HG03565 (cell line): ENCODE data around the gene HNRNPCL2.
"Not testable (repeated sequence)": the region's sequence is repeated elsewhere in the genome, so short reads cannot be mapped to it uniquely, and the experiment has no call there.

ENCODE experiments used
- ATAC-seq: cut with Tn5 transposase; IDR thresholded peaks from one replicate; pipeline ENCODE4 v1.9.1; 2021; ENCODE audit warnings: mild to moderate bottlenecking, moderate library complexity; ENCODE audit not compliant: unreplicated experiment

HNRNPCL2 gene

DNA sequence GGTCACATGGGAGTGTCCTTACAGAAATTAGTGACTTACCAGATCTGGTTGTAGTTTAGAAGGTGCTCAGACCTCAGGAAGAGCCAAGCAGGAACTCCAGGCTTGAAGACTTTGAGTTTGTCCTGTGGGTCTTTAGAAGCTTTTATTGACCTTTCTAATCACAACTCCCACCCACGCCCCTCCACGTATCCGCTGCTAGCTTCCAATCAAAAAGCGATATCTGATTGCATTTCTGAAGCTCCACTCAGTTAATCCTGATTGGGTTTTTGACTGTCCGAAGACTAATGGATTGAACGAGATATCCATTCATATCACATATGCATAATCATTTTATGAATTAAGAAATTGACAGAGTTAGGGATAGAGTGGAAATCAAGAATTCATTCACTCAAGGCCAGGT is at the start of gene HNRNPCL2:
HNRNPCL2 (minus strand) TSS at position 101 of the 400 bp plus-strand sequence. CDS start 454 bp downstream, outside the sequence.
- not testable (repeated sequence) for ATAC-seq

DNA sequence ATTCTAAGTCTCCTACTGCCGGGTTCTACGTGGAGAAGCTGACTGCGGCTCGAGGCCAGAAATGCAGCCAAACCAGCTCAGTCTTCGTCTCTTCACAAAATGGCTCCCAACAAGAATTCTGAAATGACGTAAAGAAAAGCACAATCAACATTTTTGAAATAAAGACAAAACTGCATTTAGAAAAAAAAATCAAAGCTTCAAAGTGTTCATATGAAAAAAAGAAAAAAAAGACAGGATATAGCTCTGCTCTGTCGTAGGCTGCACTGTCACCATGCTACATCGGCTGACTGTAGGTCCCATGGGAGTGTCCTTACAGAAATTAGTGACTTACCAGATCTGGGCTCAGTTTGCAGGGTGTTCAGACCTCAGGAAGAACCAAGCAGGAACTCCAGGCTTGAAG is 48.9 kb upstream of the HNRNPCL2 start, which contains the start of gene HNRNPCL4:
HNRNPCL4 (minus strand) TSS at position 101 of the 400 bp plus-strand sequence. CDS start 164 bp downstream, outside the sequence.
- not testable (repeated sequence) for ATAC-seq

DNA sequence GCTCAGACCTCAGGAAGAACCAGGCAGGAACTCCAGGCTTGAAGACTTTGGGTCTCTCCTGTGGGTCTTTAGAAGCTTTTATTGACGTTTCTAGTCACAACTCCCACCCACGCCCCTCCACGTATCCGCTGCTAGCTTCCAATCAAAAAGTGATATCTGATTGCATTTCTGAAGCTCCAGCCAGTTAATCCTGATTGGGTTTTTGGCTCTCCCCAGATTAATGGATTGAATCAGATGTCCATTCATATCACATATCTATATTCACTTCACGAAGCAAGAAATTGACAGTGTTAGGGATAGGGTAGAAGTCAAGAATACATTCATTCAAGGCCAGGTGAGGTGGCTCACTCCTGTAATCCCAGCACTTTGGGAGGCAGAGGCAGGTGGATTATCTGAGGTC is 39.3 kb upstream of the HNRNPCL2 start, which contains the start of gene PRAMEF26:
PRAMEF26 (minus strand) TSS at position 101 of the 400 bp plus-strand sequence. CDS start 2,914 bp downstream, outside the sequence.
- ATAC-seq = not testable (repeated sequence)

DNA sequence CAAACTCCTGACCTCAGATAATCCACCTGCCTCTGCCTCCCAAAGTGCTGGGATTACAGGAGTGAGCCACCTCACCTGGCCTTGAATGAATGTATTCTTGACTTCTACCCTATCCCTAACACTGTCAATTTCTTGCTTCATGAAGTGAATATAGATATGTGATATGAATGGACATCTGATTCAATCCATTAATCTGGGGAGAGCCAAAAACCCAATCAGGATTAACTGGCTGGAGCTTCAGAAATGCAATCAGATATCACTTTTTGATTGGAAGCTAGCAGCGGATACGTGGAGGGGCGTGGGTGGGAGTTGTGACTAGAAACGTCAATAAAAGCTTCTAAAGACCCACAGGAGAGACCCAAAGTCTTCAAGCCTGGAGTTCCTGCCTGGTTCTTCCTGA is 46.2 kb downstream of the HNRNPCL2 start, which contains the start of gene PRAMEF25:
PRAMEF25 (plus strand) TSS at position 301 of the 400 bp plus-strand sequence. CDS start 2,920 bp downstream, outside the sequence.
- not testable (repeated sequence) for ATAC-seq
